HCEC 1CT (cell line): ENCODE measurements around the gene RCOR1.
A peak's percentile ranks its signal among the peaks of the same experiment; 100 is the strongest.
"Not testable (repeated sequence)": the region's sequence is repeated elsewhere in the genome, so short reads cannot be mapped to it uniquely, and the experiment has no call there.

Experiments used
- DNase-seq: peaks from one replicate; pipeline ENCODE4 v3.0.0-alpha.2; 2017

The RCOR1 gene

DNA sequence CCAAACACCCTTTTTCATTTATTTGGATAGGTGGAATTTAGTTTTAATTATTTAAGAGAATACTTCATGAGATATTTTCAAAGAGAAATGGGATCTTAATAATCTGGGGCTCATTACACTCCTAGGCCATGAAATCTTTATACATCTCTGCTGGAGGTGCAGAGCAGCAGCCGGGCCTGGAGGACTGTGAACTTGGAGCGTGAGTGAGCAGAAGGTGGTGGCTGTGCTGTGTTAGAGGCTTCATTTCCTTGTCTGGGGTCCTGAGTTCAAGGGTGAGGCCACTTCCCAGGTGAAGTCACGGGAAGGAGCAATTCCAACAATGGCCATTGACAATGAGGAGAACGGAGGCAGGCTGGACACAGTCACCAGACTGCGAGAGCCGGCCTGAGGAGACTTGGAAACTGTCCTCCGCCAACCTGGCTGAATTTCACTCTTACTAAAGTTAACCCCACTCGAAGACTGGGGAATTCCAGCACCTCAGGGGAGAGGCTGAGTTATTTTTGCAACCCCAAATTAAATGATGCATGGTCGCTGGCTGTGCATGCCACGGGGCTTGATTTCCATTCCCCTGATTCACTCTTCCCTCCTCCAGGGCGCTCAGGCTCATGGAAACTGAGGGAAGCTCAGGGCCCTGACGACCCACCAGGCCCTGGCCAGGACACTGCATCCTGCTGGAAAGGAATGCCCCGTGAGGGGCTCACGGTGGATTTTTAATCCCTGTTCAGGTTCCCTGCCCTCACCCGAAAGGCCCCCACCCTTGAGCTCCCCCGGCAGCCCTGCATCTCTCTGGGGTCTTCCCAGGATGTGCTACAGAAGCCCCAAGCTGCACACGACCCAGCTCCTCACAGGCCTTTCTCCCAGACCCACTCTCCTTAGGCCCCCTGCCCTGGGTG, 162.2 kb downstream of the RCOR1 start:
- DNase-seq: no peak

DNA sequence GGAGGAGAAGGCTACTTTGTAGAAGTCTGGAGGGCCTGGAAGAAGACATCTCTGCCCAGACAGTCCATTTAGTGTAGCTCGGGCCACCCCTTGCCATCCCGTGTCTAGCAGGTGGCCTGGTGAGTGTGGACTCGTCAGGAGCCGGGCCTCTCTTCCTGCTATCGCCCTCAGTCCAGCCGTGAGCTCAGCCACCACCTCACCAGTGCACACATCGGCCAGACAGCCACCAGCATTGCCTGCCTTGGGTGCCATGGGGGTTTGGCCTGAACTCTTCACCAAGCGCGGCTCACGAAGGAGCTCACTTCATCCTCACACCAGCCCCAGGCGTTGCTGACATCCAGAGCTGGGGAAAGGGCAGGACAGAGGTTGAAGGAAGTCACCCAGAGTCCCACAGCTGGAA, 165.2 kb downstream of the RCOR1 start:
- no peak for DNase-seq

GRCh38 chr14:102758087-102758486, 165.6 kb downstream of the RCOR1 start:
- no peak for DNase-seq

- no peak for DNase-seq
Measured at GRCh38 chr14:102759456-102760187, 167.2 kb downstream of the RCOR1 start.

- DNase-seq: no peak
Measured at GRCh38 chr14:102760496-102761193, 168.2 kb downstream of the RCOR1 start.

- no peak for DNase-seq
Measured at GRCh38 chr14:102761206-102761605, 168.8 kb downstream of the RCOR1 start.

DNA sequence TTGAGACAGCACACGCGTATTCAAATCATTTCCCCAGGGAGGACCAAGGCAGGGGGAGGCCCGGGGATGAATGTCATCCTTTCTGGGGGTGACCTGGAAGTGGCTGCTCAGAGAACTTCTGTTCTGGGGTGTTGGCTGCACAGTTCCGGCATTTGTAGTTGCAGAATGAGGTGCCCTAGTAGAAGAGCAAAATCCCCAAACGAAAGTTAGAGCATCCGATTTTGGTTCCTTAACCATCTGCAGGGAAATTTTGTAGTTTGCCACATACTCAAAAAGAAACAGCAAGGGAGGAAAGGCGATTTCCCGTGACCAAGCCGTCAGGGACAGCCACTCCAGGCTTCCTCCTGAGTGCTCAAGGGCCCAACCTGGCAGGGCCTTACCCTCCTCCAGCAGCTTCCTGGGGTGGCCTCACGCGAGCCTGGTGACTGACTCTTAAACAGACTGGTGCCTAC, 171.8 kb downstream of the RCOR1 start:
- no peak for DNase-seq

- not testable (repeated sequence) for DNase-seq
Measured at GRCh38 chr14:102765770-102766169, 173.3 kb downstream of the RCOR1 start.

GRCh38 chr14:102768223-102769048, 176.0 kb downstream of the RCOR1 start:
- no peak for DNase-seq

DNA sequence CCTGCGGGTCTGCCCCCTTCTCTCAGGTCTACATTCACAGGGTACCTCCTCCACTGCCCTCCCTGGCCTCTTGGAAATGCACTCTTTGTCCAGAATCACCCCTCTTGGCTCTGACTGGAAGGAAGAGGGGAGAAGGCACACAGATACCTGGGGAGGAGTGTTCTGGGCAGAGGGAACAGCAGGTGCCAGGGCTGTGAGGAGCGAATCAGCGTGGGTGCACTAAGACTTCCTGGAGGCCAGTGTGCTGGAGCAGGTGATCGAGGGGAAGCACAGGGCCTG, 176.5 kb downstream of the RCOR1 start:
- DNase-seq: no peak

GRCh38 chr14:102770147-102771123, 178.0 kb downstream of the RCOR1 start:
- DNase-seq: no peak

DNA sequence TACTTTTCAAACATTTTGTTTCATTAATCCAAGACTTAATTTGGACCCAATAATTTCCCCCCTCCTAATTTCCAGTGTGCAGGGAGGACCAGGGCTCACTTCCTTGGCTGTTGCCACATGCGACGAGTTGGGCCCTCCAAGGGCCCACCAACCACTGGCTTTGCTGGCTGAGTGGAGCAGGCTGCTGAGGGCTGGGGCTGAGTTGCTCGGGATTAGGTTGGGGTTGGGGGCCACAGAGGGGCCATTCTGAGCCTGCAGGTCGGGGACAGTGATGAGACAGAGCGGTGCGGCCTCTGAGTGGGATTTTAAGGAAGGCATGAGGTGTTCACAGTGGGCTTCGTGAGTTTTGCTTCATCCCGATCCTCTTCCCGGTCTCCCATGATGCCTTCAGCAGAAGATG, 178.7 kb downstream of the RCOR1 start:
- no peak for DNase-seq

DNA sequence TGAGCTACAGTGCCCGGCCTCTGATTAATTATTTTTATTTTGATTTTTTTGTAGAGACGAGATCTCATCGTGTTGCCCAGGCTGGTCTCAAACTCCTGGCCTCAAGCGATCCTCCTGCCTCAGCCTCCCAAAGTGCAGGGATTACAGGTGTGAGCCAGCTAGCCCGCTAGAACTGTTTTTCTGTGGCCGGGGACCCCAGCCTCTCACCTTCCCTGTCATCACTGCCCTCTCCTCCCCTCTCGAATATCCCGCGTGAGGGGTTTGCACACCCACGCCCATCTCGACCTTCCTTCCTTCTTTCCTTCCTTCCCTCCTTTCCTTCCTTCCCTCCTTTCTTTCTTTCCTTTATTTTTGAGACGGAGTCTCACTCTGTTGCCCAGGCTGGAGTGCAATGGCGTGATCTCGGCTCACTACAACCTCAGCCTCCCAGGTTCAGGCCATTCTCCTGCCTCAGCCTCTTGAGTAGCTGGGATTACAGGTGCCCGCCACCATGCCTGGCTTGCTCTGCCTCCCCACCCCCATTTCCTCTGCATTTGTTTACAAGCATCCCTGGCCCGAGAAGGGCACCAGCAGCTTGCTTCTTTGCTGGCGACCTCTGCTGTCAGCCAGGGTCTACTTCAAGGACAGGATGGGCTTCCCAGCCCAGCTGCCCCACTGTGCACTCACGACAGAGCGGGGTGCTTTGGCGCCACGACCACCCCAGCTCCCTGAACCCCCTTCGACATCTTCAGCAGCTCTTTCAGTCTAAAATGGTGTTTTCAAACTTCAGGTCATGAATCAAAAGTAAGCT, 180.5 kb downstream of the RCOR1 start:
- DNase-seq: peak; percentile 11

GRCh38 chr14:102774391-102775153, 182.1 kb downstream of the RCOR1 start:
- DNase-seq: peak; percentile 69

GRCh38 chr14:102775855-102776760, 183.7 kb downstream of the RCOR1 start:
- peak; percentile 68 for DNase-seq

DNA sequence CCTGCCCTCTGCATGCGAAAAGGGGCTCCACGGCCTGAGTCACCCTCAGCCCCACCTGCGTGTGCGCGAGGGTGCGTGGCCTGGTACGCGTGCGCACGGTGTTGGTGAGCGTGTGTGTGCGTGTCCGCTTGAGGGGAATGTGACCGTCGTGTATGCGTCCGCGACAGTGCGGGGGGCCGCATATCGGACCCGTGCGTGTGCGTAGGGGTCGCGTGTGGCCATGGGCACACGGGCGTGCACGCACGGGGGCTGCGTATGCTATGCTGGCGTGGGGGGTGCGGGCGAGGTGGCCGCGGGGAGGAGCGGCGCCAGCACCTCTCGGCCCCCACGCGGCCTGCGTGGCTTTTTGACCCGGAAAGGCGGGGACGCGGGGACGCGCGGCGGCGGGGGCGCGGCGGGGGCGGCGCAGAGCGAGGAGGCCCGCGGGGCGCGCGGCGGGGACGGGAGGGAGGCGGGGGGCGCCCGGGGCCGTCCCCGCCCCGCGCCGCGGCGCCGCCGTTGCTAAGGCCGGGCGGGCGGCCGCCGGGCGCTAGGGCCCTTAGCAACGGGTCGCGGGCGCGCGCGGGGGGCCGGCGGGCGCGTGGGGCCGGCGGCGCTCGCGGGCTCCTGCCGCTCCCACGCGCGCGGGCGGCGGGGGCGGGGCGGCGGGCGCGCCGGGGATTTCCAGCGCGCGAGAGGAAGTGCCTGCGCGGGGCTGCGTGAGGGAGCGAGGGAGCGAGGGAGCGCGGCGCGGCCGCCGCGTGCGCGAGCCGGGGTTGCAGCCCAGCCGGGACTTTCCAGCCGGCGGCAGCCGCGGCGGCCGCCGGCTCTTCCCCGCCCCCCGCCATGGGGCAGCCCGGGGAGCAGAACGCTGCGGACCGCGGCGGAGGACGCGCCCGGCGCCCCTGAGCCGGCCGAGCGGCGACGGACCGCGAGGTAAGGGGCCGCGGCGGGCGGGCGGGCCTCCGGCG, 184.6 kb downstream of the RCOR1 start, which contains the start of gene TRAF3:
Gene TRAF3, plus strand, starts transcription at position 689 of the 950 bp plus-strand sequence. CDS start 92,753 bp downstream, outside the sequence.
- DNase-seq: peak; percentile 70

GRCh38 chr14:102777711-102778337, 185.4 kb downstream of the RCOR1 start:
- DNase-seq: no peak
